ENCODE measurements around the gene IRGC.

DNA sequence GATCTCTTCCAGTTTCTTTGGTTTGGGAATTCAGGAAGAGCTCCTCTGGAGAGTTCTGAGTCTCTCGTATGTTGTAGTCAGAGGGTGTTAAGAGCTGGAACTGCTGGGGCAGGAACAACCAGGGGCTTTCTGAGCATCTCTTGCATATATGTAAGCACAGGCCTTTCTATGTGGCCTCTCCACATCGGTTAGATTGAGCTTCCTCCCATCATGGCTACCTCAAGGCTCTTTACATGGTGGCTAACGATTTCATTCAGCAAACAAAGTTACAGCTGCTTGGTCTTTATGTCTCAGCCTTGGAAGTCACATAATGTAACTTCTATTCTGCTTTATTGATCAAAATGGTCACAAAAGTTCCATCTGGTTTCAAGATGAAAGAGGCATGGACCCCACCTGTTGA, 25.4 kb upstream of the IRGC start:
- no peak for TF ChIP-seq EP300 (IDR thresholded peaks at IDR 0.05; ENCODE audit: borderline replicate concordance)
- TF ChIP-seq FOXM1 (IDR thresholded peaks at IDR 0.05; ENCODE audit: borderline replicate concordance, low read depth): no peak
- TF ChIP-seq EGR1 (IDR thresholded peaks at IDR 0.05): no peak
- no peak for TF ChIP-seq YY1 (IDR thresholded peaks at IDR 0.05; ENCODE audit: low read depth)
- no peak for TF ChIP-seq TEAD4 (IDR thresholded peaks at IDR 0.05)
- no peak for TF ChIP-seq MAX (IDR thresholded peaks at IDR 0.05)
- TF ChIP-seq, protein P1, sequence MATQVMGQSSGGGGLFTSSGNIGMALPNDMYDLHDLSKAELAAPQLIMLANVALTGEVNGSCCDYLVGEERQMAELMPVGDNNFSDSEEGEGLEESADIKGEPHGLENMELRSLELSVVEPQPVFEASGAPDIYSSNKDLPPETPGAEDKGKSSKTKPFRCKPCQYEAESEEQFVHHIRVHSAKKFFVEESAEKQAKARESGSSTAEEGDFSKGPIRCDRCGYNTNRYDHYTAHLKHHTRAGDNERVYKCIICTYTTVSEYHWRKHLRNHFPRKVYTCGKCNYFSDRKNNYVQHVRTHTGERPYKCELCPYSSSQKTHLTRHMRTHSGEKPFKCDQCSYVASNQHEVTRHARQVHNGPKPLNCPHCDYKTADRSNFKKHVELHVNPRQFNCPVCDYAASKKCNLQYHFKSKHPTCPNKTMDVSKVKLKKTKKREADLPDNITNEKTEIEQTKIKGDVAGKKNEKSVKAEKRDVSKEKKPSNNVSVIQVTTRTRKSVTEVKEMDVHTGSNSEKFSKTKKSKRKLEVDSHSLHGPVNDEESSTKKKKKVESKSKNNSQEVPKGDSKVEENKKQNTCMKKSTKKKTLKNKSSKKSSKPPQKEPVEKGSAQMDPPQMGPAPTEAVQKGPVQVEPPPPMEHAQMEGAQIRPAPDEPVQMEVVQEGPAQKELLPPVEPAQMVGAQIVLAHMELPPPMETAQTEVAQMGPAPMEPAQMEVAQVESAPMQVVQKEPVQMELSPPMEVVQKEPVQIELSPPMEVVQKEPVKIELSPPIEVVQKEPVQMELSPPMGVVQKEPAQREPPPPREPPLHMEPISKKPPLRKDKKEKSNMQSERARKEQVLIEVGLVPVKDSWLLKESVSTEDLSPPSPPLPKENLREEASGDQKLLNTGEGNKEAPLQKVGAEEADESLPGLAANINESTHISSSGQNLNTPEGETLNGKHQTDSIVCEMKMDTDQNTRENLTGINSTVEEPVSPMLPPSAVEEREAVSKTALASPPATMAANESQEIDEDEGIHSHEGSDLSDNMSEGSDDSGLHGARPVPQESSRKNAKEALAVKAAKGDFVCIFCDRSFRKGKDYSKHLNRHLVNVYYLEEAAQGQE (IDR thresholded peaks at IDR 0.05; ENCODE audit: low read depth): no peak
